Epithelial cell of proximal tubule (primary cell): ENCODE data around the gene SRRM5. TPM values are rescaled to one million over a fixed set of nuclear protein-coding genes. Genes with fewer than 3 reads are reported as not detected.

Experiments used
- DNase-seq: peaks from one replicate; pipeline ENCODE4 v3.0.0-alpha.2; 2011; ENCODE audit warnings: low read depth
- H3K4me3 ChIP-seq: 2 replicates; pipeline ENCODE4 v1.5.1; 2011; ENCODE audit warnings: low read depth, mild to moderate bottlenecking, low read length
- total RNA-seq: library from RNA; depleted of rRNA; stranded (reverse); fragments of >200 nt; gene quantifications from 2 replicates; pipeline ENCODE4 v1.2.3, GENCODE V29; 2015
- TF ChIP-seq, protein P1 (sequence below): conservative IDR thresholded peaks from 2 replicates; pipeline ENCODE4 v1.5.1; 2012; ENCODE audit warnings: low read depth, mild to moderate bottlenecking, low read length

SRRM5 gene
- total RNA-seq, 1 donor from 2014 or later, result 0.12 TPM

DNA sequence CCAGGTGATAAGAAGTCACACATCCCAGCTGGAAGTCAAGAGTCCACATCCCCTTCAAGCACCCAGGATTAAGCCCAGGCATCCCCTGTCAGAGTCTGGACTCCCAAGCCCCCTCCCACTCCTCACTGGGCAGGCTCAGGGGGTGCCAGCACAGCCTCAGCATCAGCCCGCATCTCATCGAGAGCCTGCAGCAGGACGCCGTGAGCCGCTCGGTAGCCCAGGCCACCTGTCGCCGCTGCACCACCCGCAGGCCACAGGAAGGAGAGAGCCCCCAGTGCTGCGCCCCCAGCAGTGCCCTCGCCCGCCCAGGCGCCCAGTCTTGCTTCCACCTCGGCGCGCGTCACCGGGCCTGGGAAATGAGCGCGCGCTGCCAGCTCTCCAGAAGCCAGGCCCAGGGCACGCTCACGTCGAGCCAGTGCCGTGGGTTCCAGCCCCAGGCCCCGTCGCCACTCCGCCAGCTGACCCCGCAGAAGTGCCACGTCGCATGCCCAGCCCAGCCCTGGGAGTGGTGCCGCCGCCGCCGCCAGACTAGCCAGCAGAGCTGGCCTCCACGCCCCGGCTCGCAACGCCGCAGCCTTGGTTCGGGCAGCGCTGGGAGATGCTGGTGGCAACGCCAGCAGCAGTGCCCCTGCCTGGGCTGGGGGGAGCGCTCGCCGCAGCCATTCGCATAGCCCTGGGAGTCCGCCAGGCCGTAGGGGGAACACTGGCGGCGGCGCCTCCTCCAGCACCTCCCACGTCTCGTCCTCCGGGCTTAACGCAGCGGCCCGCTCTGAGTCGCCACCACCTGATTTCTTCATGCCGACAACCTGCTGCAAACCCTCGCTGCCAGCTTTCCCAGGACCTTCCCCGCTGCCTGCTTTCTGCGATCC is 19.8 kb upstream of the SRRM5 start:
- no peak for DNase-seq
- no peak overlapping the region for H3K4me3 ChIP-seq
- TF ChIP-seq, protein P1, sequence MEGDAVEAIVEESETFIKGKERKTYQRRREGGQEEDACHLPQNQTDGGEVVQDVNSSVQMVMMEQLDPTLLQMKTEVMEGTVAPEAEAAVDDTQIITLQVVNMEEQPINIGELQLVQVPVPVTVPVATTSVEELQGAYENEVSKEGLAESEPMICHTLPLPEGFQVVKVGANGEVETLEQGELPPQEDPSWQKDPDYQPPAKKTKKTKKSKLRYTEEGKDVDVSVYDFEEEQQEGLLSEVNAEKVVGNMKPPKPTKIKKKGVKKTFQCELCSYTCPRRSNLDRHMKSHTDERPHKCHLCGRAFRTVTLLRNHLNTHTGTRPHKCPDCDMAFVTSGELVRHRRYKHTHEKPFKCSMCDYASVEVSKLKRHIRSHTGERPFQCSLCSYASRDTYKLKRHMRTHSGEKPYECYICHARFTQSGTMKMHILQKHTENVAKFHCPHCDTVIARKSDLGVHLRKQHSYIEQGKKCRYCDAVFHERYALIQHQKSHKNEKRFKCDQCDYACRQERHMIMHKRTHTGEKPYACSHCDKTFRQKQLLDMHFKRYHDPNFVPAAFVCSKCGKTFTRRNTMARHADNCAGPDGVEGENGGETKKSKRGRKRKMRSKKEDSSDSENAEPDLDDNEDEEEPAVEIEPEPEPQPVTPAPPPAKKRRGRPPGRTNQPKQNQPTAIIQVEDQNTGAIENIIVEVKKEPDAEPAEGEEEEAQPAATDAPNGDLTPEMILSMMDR, result no peak

DNA sequence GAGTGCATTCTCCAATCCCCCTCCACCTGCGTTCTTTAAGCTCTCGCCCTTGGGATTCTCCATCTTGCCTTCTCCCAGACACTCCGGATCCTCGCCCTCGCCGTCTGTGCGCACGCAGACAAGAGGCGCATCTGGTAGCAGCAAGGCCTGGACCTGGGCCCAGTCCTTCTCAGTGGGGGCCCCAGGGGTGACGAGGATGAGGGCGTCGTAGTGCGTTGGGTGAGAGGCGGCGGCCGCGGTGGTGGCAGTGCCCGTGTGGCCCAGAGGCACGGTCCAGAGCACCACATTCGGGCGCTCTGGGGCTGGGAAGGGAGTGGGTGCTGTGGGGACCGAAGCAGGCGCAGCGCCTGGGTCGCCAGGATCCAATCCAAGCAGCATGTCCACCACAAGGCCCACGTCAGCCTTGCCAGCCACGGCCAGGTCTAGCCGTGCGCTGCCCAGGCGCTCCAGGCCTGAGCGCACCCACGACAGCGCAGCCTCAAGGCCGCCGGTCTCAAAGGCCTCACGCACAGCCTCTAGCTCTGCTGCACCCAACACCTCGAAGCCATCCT is 19.0 kb upstream of the SRRM5 start:
- TF ChIP-seq, protein P1, result no peak
- no peak overlapping the region for H3K4me3 ChIP-seq
- DNase-seq, result no peak

DNA sequence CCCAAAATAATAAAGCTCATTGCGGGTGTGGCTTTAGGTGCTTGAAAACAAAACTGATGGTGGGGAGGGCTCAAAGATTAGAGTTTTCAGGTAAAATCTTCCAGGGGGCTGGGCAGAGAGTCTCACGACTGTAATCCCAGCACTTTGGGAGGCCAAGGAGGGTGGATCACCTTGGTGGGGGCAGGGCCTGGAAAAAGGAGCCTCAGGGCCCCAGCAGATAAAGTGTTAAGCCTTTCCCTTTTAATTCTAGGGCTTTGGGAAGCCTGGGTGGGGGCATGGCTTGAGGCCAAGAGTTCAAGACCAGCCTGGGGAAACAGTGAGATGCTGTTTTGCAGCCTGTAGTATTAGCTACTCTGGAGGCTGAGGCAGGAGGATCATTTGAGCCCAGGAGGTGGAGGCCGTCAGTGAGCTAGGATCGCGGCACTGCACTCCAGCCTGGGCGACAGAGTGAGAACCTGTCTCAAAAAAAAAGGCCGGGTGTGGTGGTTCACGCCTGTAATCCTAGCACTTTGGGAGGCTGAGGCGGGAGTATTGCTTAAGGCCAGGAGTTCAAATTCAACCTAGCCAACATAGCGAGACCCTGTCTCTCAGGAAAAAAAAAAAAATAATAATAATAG is 17.7 kb upstream of the SRRM5 start:
- peak overlapping the region; percentile 80 for H3K4me3 ChIP-seq
- TF ChIP-seq, protein P1, result no peak
- no peak for DNase-seq

DNA sequence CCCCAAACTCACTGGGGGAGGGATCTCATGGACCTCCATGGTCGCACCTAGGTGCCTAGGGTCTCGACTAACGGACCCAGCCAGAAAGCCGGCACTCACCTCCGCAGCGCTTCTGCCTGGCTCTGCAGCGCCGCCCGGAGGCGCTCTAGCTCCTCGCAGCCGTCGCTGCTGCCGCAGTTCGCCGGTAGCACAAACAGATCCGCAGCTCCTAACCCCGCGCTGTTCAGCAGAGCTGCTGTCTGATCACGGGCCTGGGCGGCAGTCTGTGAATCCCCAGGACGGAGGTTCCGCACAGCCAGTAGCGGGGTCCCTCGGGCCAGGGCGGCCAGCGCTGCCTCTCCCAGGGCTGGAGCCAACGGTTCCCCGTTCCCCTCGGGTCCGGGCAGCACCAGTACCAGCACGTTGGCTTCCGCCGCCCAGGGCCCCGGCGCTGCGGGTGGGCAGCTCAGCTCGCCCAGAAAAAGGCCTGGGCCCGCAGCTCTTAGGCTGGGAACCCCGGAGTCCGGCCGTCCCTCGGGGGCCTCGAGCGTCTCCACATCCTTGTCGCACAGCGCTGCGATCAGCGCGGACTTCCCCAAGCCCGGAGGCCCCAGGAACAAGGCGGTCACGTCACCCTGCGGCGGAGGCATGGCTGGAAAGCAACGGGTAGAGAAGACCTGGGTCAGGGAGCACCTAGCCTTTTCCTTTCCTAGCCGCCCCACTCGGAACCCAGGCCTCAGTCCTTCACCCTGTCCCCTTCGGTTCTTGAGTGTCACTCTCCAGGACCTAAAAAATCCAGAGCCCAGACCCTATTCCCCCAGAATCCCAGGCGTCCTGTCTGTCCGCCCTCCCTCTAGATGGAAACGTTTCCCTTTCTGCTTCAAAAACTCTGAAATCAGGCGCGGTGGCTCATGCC is 16.9 kb upstream of the SRRM5 start:
- TF ChIP-seq, protein P1, result peak; percentile 89
- peak overlapping the region; percentile 80 for H3K4me3 ChIP-seq
- DNase-seq, result no peak

DNA sequence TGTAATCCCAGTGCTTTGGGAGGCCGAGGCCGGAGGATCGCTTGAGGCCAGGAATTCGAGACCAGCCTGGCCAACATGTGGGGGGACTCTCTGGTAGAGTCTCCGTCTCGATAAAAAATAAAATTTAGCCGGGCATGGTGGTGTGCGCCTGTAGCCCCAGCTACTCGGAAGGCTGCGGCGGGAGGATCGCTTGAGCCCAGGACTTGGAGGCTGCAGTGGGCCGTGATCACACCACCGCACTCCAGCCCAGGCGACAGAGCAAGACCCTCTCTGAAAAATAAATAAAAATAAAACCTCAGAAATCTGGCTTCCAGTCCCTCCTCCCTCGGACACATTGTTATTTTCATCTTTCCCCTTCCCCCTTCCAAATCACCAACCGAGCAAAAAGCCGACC is 16.3 kb upstream of the SRRM5 start:
- DNase-seq, result no peak
- H3K4me3 ChIP-seq, result peak overlapping the region; percentile 80
- TF ChIP-seq, protein P1, result no peak

DNA sequence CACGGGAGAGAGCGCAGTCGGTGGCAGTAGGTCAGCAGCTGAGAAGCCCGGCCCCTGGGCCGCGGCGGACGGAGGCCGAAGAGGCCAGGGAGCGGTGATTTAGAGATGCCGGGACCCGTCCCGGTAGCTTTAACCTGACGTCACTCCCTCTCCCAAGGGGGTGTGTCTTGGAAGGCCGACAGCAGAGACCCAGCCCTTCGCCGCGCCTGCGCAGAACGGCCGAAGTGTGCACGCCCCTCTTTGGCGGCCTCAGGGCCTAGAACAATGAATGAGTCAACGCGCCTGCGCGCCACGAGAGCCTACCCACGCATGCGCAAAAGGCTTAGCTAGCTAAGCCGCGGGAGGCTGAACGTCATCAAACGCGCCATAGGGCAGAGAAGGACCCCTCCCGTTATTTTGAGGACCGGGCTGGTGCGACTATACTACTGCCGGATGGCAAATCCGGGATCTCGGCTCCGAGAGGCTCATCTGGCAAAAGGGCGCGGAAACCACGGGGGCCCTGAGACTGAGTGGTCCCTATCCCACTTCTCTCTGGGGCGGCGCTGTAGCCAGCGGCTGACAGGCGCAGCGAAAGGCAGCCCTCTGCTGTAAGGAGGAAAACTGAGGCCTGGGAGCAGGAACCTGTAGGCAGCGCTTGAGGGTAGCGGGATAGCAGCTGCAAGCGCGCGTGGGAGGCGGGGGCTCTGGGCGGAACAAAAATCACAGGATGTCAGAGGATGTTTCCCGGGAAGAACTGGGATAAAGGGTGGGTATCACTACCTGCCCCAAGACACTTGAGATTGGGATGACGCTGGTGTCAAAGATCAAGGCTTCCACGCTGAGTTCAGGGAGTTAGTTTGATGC is 15.7 kb upstream of the SRRM5 start, which contains the start of the genes IRGQ and ZNF576:
TSS of gene IRGQ (minus strand) at position 136 of the 843 bp plus-strand sequence. CDS start 796 bp downstream, outside the sequence.
TSS of gene ZNF576 (plus strand) at position 597 of the 843 bp plus-strand sequence. CDS start 514 bp downstream, outside the sequence.
- peak within 1 kb of the TSS; percentile 80 for H3K4me3 ChIP-seq
- TF ChIP-seq, protein P1, result no peak
- DNase-seq, result peak; percentile 92
